RWPE2 (cell line): ENCODE results near the gene AKAP10.

ENCODE experiments used
- ATAC-seq: fragments of 200-7000 bp; cut with Tn5 transposase; 3 replicates; pipeline ENCODE4 v1.9.1; 2021; ENCODE audit warnings: low read depth
- DNase-seq: peaks from one replicate; pipeline ENCODE4 v3.0.0-alpha.2; 2020; ENCODE audit warnings: low spot score
- H3K27ac ChIP-seq: fragments of 450-650 bp; 2 replicates; pipeline ENCODE4 v1.5.1; 2017; ENCODE audit warnings: mild to moderate bottlenecking; ENCODE audit not compliant: poor library complexity, severe bottlenecking
- H3K27me3 ChIP-seq: fragments of 250-450 bp; sonication (Bioruptor Pico); 2 replicates; pipeline ENCODE4 v1.5.1; 2021; ENCODE audit warnings: mild to moderate bottlenecking, moderate library complexity; ENCODE audit not compliant: insufficient read depth, poor library complexity, severe bottlenecking
- H3K36me3 ChIP-seq: fragments of 250-450 bp; sonication (Bioruptor Pico); 2 replicates; pipeline ENCODE4 v1.5.1; 2020; ENCODE audit warnings: low read depth, mild to moderate bottlenecking, moderate library complexity
- H3K4me1 ChIP-seq: fragments of 250-450 bp; sonication (Bioruptor Pico); 2 replicates; pipeline ENCODE4 v1.5.1; 2021; ENCODE audit warnings: mild to moderate bottlenecking, moderate library complexity; ENCODE audit not compliant: insufficient read depth, poor library complexity, severe bottlenecking
- H3K4me3 ChIP-seq: fragments of 250-450 bp; sonication (Bioruptor Pico); 2 replicates; pipeline ENCODE4 v1.5.1; 2021; ENCODE audit warnings: mild to moderate bottlenecking, moderate library complexity; ENCODE audit not compliant: severe bottlenecking
- H3K9me3 ChIP-seq: fragments of 250-450 bp; sonication (Bioruptor Pico); 2 replicates; pipeline ENCODE4 v1.5.1; 2021; ENCODE audit warnings: mild to moderate bottlenecking, moderate library complexity; ENCODE audit not compliant: severe bottlenecking
- CTCF ChIP-seq: fragments of 450-650 bp; IDR thresholded peaks from one replicate; pipeline ENCODE4 v1.5.1; 2017; ENCODE audit warnings: mild to moderate bottlenecking, moderate library complexity; ENCODE audit not compliant: poor library complexity, severe bottlenecking

The AKAP10 gene

DNA sequence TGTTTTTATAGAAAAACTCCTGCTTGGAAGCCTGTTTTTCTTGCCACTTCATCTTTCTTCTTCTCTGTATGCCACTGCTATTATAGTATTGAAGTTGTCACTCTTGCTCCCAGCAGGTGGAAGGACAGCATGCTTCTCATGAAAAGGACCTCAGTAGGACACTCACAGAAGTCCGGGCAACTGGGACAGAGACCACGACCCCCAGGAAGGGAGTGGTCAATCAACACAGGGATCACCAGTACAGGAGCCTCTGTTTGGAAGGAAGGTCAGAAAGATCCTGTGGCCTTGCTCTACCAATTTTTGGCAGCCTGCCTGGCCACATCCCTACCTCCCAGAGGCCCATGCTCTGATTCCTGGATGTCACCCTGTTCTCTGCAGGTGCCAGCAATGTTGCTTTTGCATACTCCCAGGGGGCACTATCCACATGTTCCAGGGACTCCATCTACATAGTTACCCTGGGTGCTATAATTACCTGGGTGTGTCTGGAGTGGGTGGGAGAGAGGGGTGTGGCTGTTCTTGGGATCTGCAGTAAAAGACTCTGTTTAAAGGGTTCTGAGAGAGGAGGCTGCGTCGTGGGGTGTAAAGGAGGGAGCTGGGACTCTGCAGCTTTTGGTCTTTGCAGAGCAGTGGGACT, 13.7 kb upstream of the AKAP10 start:
- no peak for DNase-seq
- no peak for TF ChIP-seq CTCF
- H3K4me1 ChIP-seq: peaks cover 7% of the 10 kb centered on the region
- H3K36me3 ChIP-seq: no peaks in the 10 kb centered on the region
- no peak for ATAC-seq
- no peaks in the 10 kb centered on the region for H3K27me3 ChIP-seq
- H3K4me3 ChIP-seq: no peak overlapping the region
- no peaks in the 10 kb centered on the region for H3K9me3 ChIP-seq
- no peak overlapping the region for H3K27ac ChIP-seq

GRCh38 chr17:19987897-19988296, 10.3 kb upstream of the AKAP10 start:
- Histone ChIP-seq H3K4me3 (no peak overlapping the region), H3K27me3 (no peaks in the 10 kb centered on the region), H3K27ac (no peak overlapping the region), H3K4me1 (peaks cover 9% of the 10 kb centered on the region), H3K36me3 (no peaks in the 10 kb centered on the region), H3K9me3 (no peaks in the 10 kb centered on the region)
- no peak for DNase-seq
- no peak for ATAC-seq
- TF ChIP-seq CTCF: no peak

DNA sequence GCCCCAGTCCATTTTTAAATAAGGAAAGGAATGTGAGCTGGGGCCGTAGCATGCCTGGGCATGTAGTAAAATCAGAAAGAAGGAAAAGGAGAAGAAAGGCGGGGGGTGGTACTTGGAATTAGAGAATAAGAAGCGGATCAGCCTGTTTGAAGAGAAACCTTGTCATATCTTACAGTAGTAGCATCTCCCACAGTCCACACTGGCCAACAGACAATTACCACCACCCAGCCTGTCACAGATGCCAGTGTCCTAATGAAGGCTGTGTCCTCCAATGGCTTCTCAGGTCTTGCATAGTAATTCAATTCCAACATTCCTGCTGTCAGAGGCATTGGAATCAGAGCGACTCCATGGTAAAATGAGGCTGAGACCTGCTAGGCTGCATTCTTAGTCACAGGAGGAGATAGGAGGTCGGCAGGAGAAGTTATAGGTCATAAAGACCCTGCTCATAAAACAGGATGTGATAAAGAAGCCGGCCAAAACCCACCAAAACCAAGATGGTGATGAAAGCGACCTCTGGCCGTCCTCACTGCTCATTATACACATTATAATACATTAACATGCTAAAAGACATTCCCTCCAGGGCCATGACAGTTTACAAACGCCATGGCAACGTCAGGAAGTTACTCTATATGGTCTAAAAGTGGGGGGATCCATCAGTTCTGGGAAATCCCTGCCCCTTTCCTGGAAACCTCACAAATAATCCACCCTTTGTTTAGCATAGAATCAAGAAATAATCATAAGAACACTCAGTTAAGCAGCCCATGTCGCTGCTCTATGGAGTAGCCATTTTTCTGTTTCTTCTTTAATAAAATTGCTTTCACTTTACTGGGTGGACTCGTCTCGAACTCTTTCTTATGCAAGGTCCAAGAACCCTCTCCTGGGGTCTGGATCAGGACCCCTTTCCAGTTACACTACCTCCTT, 9.6 kb upstream of the AKAP10 start:
- DNase-seq (no peak), ATAC-seq (peak; percentile 36; the same call in 1 of the 3 replicates)
- no peak overlapping the region for H3K27ac ChIP-seq

GRCh38 chr17:19979917-19980770, 2.5 kb upstream of the AKAP10 start:
- DNase-seq (no peak), ATAC-seq (no peak)
- Histone ChIP-seq H3K4me3 (no peak overlapping the region), H3K4me1 (no peaks in the 10 kb centered on the region), H3K9me3 (no peaks in the 10 kb centered on the region), H3K27ac (no peak overlapping the region), H3K27me3 (no peaks in the 10 kb centered on the region), H3K36me3 (peaks cover 12% of the 10 kb centered on the region)
- no peak for TF ChIP-seq CTCF

More for the DNA sequence above, 9.6 kb upstream of the AKAP10 start:
- Histone ChIP-seq H3K27me3 (no peaks in the 10 kb centered on the region), H3K9me3 (no peaks in the 10 kb centered on the region), H3K4me3 (no peak overlapping the region), H3K36me3 (no peaks in the 10 kb centered on the region), H3K4me1 (peaks cover 9% of the 10 kb centered on the region)
- TF ChIP-seq CTCF: no peak
